Mesenchymal stem cell (in vitro differentiated cells and primary cell): ENCODE data around the gene DDX60.

Experiments used
- DNase-seq: peaks from one replicate; pipeline ENCODE4 v3.0.0-alpha.2; 2013
- H2AFZ ChIP-seq: one replicate; pipeline ENCODE4 v1.6.1; 2013; ENCODE audit warnings: low read depth, mild to moderate bottlenecking, control low read depth, inconsistent platforms, low read length, moderate library complexity
- H2AK5ac ChIP-seq: 2 replicates; pipeline ENCODE4 v1.6.1; 2013; ENCODE audit warnings: low read length, moderate library complexity, mild to moderate bottlenecking, inconsistent platforms; ENCODE audit not compliant: severe bottlenecking
- H2BK120ac ChIP-seq: one replicate; pipeline ENCODE4 v1.6.1; 2013; ENCODE audit warnings: low read depth, mild to moderate bottlenecking, inconsistent platforms, low read length, moderate library complexity
- H2BK12ac ChIP-seq, 2 experiments: one replicate each; pipeline ENCODE4 v1.6.1; 2013; ENCODE audit warnings: inconsistent platforms in 2 of 2, low read length in 2 of 2, mild to moderate bottlenecking in 2 of 2, moderate library complexity in 2 of 2, control low read depth in 1 of 2
- H2BK15ac ChIP-seq: one replicate; pipeline ENCODE4 v1.6.1; 2013; ENCODE audit warnings: mild to moderate bottlenecking, low read depth, inconsistent platforms; ENCODE audit not compliant: poor library complexity, severe bottlenecking
- H2BK5ac ChIP-seq: 2 replicates; pipeline ENCODE4 v1.6.1; 2013; ENCODE audit warnings: low read depth, mild to moderate bottlenecking, low read length, control low read depth, inconsistent platforms; ENCODE audit not compliant: poor library complexity, severe bottlenecking
- H3K14ac ChIP-seq, 2 experiments: one replicate each; pipeline ENCODE4 v1.6.1; 2013; ENCODE audit warnings: inconsistent platforms in 2 of 2, low read length in 2 of 2, control low read depth in 1 of 2, mild to moderate bottlenecking in 1 of 2, moderate library complexity in 1 of 2
- H3K18ac ChIP-seq, 2 experiments: one replicate each; pipeline ENCODE4 v1.6.1; 2013; ENCODE audit warnings: inconsistent platforms in 2 of 2, low read length in 2 of 2, control low read depth in 1 of 2, low read depth in 1 of 2, mild to moderate bottlenecking in 1 of 2
- H3K23ac ChIP-seq, 2 experiments: one replicate each; pipeline ENCODE4 v1.6.1; 2013; ENCODE audit warnings: inconsistent platforms in 2 of 2, low read length in 2 of 2, mild to moderate bottlenecking in 2 of 2, moderate library complexity in 2 of 2, control low read depth in 1 of 2
- H3K27ac ChIP-seq: 2 replicates; pipeline ENCODE4 v1.5.1; 2013; ENCODE audit warnings: mild to moderate bottlenecking, moderate library complexity, low read length, control low read depth, inconsistent platforms; ENCODE audit not compliant: poor library complexity, severe bottlenecking
- H3K27me3 ChIP-seq, 2 experiments: 2 replicates each; pipeline versions ENCODE4 v1.6.1 to v1.7.0; 2013; ENCODE audit warnings: low read length in 2 of 2, mild to moderate bottlenecking in 2 of 2, moderate library complexity in 2 of 2, control low read depth in 1 of 2, inconsistent platforms in 1 of 2; ENCODE audit not compliant: control insufficient read depth in 1 of 2, insufficient read depth in 1 of 2
- H3K36me3 ChIP-seq, 2 experiments: 2 replicates each; pipeline versions ENCODE4 v1.6.1 to v1.7.0; 2013; ENCODE audit warnings: low read length in 2 of 2, control low read depth in 1 of 2, inconsistent platforms in 1 of 2, low read depth in 1 of 2, mild to moderate bottlenecking in 1 of 2; ENCODE audit not compliant: insufficient read depth in 2 of 2, control insufficient read depth in 1 of 2
- H3K4ac ChIP-seq, 2 experiments: one replicate each; pipeline ENCODE4 v1.6.1; 2013; ENCODE audit warnings: inconsistent platforms in 2 of 2, low read length in 2 of 2, mild to moderate bottlenecking in 2 of 2, moderate library complexity in 2 of 2, control low read depth in 1 of 2, low read depth in 1 of 2
- H3K4me1 ChIP-seq: 2 replicates; pipeline ENCODE4 v1.6.1; 2013; ENCODE audit warnings: low read depth, low read length, control low read depth; ENCODE audit not compliant: control insufficient read depth, insufficient read depth
- H3K4me2 ChIP-seq: 2 replicates; pipeline ENCODE4 v1.6.1; 2013; ENCODE audit warnings: low read length, mild to moderate bottlenecking, inconsistent platforms; ENCODE audit not compliant: poor library complexity, severe bottlenecking
- H3K4me3 ChIP-seq, 2 experiments: 2 replicates each; pipeline versions ENCODE4 v1.5.1 to v1.7.0; 2013; ENCODE audit warnings: low read length in 2 of 2, mild to moderate bottlenecking in 2 of 2, control low read depth in 1 of 2, low read depth in 1 of 2; ENCODE audit not compliant: insufficient read depth in 1 of 2
- H3K79me1 ChIP-seq: replicated peaks from 2 replicates; pipeline ENCODE4 v1.6.1; 2013; ENCODE audit warnings: mild to moderate bottlenecking, control low read depth, low read length, inconsistent platforms; ENCODE audit not compliant: poor library complexity, severe bottlenecking
- H3K9ac ChIP-seq: 2 replicates; pipeline ENCODE4 v1.7.0; 2013; ENCODE audit warnings: mild to moderate bottlenecking, low read length, moderate library complexity
- H3K9me3 ChIP-seq: 2 replicates; pipeline ENCODE4 v1.7.0; 2013; ENCODE audit warnings: mild to moderate bottlenecking, low read length; ENCODE audit not compliant: control insufficient read depth
- H4K8ac ChIP-seq: one replicate; pipeline ENCODE4 v1.6.1; 2013; ENCODE audit warnings: inconsistent platforms, mild to moderate bottlenecking, low read length, moderate library complexity
- H4K91ac ChIP-seq: one replicate; pipeline ENCODE4 v1.6.1; 2013; ENCODE audit warnings: mild to moderate bottlenecking, low read length, inconsistent platforms
- WGBS: methylation state at CpG from one replicate; pipeline ENCODE4 v1.1.7; 2013; ENCODE audit warnings: mixed read lengths; 5-methylcytosine and 5-hydroxymethylcytosine counted together

Gene DDX60

GRCh38 chr4:168361365-168362024, 42.9 kb upstream of the DDX60 start:
- no peak overlapping the region for H2BK15ac ChIP-seq
- no peak overlapping the region for H3K18ac ChIP-seq
- no peaks in the 10 kb centered on the region for H3K79me1 ChIP-seq
- no peak overlapping the region for H3K14ac ChIP-seq
- no peak overlapping the region for H3K4me3 ChIP-seq
- no peak overlapping the region for H2BK5ac ChIP-seq
- H2AFZ ChIP-seq = no peak overlapping the region
- 72% methylated on average over 2 of the region's 2 CpGs for WGBS
- DNase-seq = no peak
- no peak overlapping the region for H3K4me2 ChIP-seq
- H2BK120ac ChIP-seq = no peak overlapping the region
- no peak overlapping the region for H3K9ac ChIP-seq
- peaks cover 4 to 96% of the 10 kb centered on the region in 2 experiments for H3K36me3 ChIP-seq
- H2AK5ac ChIP-seq = no peak overlapping the region
- H4K91ac ChIP-seq = no peak overlapping the region
- peaks cover 8% of the 10 kb centered on the region for H3K9me3 ChIP-seq
- H3K27ac ChIP-seq = no peak overlapping the region
- peak overlapping the region in 1 of 2 experiments; percentile 42 for H3K23ac ChIP-seq
- no peaks in the 10 kb centered on the region for H3K27me3 ChIP-seq
- no peak overlapping the region for H2BK12ac ChIP-seq
- H4K8ac ChIP-seq = no peak overlapping the region
- no peak overlapping the region for H3K4ac ChIP-seq
- peaks cover 2% of the 10 kb centered on the region for H3K4me1 ChIP-seq

GRCh38 chr4:168360271-168360670, 41.7 kb upstream of the DDX60 start:
- Histone ChIP-seq H2BK15ac (no peak overlapping the region), H2BK120ac (no peak overlapping the region), H3K18ac (no peak overlapping the region), H3K27me3 (no peaks in the 10 kb centered on the region), H3K4ac (no peak overlapping the region), H2AK5ac (no peak overlapping the region), H3K4me1 (peaks cover 2% of the 10 kb centered on the region), H4K91ac (no peak overlapping the region), H3K9me3 (no peaks in the 10 kb centered on the region), H3K9ac (no peak overlapping the region), H4K8ac (no peak overlapping the region), H2AFZ (no peak overlapping the region), H3K36me3 (peaks cover 4 to 96% of the 10 kb centered on the region in 2 experiments), H3K23ac (no peak overlapping the region), H3K79me1 (no peaks in the 10 kb centered on the region), H2BK12ac (no peak overlapping the region), H3K14ac (no peak overlapping the region), H3K4me2 (no peak overlapping the region), H3K4me3 (no peak overlapping the region), H3K27ac (no peak overlapping the region), H2BK5ac (no peak overlapping the region)
- peak; percentile 15 for DNase-seq
- 63% methylated on average over 2 of the region's 2 CpGs for WGBS

- no peak overlapping the region for H3K14ac ChIP-seq
- no peak for DNase-seq
- H3K27me3 ChIP-seq = no peaks in the 10 kb centered on the region
- no peak overlapping the region for H3K9ac ChIP-seq
- H3K9me3 ChIP-seq = no peaks in the 10 kb centered on the region
- H3K4me3 ChIP-seq = no peak overlapping the region
- WGBS = no CpG with 5 or more reads among the region's 2 CpGs
- H2BK12ac ChIP-seq = no peak overlapping the region
- peaks cover 2% of the 10 kb centered on the region for H3K4me1 ChIP-seq
- H3K23ac ChIP-seq = no peak overlapping the region
- no peak overlapping the region for H2AK5ac ChIP-seq
- no peak overlapping the region for H2BK120ac ChIP-seq
- no peak overlapping the region for H2BK15ac ChIP-seq
- H2AFZ ChIP-seq = no peak overlapping the region
- H3K4ac ChIP-seq = no peak overlapping the region
- no peak overlapping the region for H2BK5ac ChIP-seq
- H3K18ac ChIP-seq = no peak overlapping the region
- H3K4me2 ChIP-seq = no peak overlapping the region
- no peaks in the 10 kb centered on the region for H3K79me1 ChIP-seq
- H3K36me3 ChIP-seq = peaks cover 7 to 89% of the 10 kb centered on the region in 2 experiments
- H4K8ac ChIP-seq = no peak overlapping the region
- H3K27ac ChIP-seq = no peak overlapping the region
- H4K91ac ChIP-seq = no peak overlapping the region
These were observed 39.4 kb upstream of the DDX60 start for GRCh38 chr4:168357941-168358340.

- Histone ChIP-seq H3K79me1 (no peaks in the 10 kb centered on the region), H4K8ac (no peak overlapping the region), H3K36me3 (peaks cover 3 to 47% of the 10 kb centered on the region in 2 experiments), H2BK12ac (no peak overlapping the region), H2BK120ac (no peak overlapping the region), H3K27ac (no peak overlapping the region), H3K9me3 (peaks cover 6% of the 10 kb centered on the region), H3K4ac (no peak overlapping the region), H3K9ac (no peak overlapping the region), H3K23ac (no peak overlapping the region), H2AK5ac (no peak overlapping the region), H3K4me2 (no peak overlapping the region), H4K91ac (no peak overlapping the region), H3K18ac (no peak overlapping the region), H3K4me3 (no peak overlapping the region), H2BK15ac (no peak overlapping the region), H3K27me3 (no peaks in the 10 kb centered on the region), H3K4me1 (no peaks in the 10 kb centered on the region), H2BK5ac (no peak overlapping the region), H2AFZ (no peak overlapping the region), H3K14ac (no peak overlapping the region)
- no peak for DNase-seq
- WGBS = 88% methylated on average over 1 of the region's 1 CpG
These were observed 35.2 kb upstream of the DDX60 start for GRCh38 chr4:168353746-168354145.
